Measurements from ENCODE around the gene ARL11.
A peak's percentile ranks its signal among the peaks of the same experiment; 100 is the strongest.
"Not testable (repeated sequence)": the region's sequence is repeated elsewhere in the genome, so short reads cannot be mapped to it uniquely, and the experiment has no call there.

The ARL11 gene

DNA sequence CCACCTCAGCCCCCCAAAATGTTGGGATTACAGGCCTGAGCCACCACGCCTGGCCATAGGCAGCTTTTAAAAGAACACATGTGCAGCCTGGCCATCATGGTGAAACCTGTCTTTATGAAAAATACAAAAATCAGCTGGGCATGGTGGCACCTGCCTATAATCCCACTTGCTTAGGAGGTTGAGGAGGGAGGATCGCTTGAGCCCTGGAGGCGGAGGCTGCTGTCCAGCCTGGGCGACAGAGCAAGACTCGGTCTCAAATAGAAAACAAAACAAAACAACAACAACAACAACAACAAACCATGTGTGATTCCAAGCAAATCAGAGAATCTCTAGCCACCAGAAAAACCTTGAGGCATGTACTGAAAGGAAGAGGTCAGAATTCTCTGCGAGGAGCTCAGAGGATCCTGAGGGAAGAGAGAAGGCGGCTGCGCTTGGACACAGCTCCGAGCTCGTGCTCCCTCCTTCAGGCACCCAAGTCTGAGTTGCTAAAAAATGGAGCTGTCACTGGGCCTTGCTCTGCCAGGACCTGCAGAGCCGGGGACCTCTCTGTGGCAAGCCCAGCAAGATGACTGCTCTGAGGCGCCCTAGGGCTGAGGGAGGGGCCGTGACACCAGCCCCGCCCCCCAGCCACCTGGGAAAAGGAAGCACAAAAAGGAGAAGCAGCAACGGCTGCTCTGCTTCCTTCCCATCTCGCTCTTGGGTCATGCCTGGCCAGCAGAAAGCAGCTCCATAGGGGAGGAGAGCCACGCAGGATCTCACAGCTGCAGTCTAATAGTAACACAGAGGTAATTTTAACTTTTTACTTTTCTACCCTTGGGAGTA lies at the start of gene ARL11:
Gene ARL11 (plus strand): TSS at position 677 of the 822 bp plus-strand sequence. CDS start 1,941 bp downstream, outside the sequence.
- DNase-seq (ENCODE audit: low read depth in 1 of 2, low spot score in 1 of 2), result peak in 1 of 2 donors; percentile 7

GRCh38 chr13:49579501-49579900 lies 48.8 kb upstream of the ARL11 start:
- no peak for DNase-seq (ENCODE audit: low read depth in 1 of 2, low spot score in 1 of 2)

GRCh38 chr13:49580980-49581680 lies 47.2 kb upstream of the ARL11 start:
- DNase-seq (ENCODE audit: low read depth in 1 of 2, low spot score in 1 of 2), result no peak

DNA sequence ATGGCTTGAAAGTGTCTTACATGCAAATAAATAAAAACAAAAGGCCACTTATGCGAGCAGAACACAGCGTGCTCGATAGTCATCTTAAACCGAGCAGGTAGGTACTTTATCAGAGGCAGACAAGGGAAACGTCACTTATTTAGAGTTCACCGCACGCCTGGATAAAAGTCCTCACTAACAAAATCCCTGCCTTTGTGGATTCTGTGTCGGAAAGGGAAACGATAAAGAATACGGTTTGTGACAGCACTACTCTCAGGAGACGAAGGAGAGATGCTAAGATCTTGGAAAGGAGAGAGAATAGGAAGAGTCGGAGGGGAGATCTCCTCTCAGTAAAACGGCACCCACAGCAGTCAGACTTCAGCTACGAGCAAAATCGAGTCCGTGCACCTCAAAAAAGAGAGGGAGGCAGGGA lies 43.5 kb upstream of the ARL11 start:
- no peak for DNase-seq (ENCODE audit: low read depth in 1 of 2, low spot score in 1 of 2)

- peak; percentile 39 to 59 for DNase-seq (ENCODE audit: low read depth in 1 of 2, low spot score in 1 of 2)
Measured at GRCh38 chr13:49585220-49586157, 42.8 kb upstream of the ARL11 start, which contains the start of gene RCBTB1. Gene RCBTB1 (minus strand): TSS chr13:49585558. CDS start chr13:49567279, 18,279 bp downstream.

DNA sequence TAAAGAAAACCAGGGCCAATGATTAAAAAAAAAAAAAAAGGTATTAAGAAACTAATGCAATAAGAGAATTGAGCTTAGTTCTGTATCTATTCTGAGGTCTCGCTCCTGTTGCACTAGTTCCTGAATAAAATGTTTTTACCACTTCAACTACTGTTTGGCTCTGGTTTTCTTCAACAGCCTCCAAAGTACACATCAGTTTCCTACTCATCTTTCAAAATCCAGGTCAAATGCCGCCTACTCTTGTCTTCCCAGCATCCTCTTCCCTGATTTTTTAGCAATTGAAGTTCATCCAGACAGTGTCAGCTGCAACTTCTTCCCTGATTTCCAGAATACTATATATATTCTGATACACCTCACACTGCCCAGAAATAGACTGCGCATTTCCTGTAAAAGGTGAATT lies 41.6 kb upstream of the ARL11 start:
- DNase-seq (ENCODE audit: low read depth in 1 of 2, low spot score in 1 of 2), result no peak

DNA sequence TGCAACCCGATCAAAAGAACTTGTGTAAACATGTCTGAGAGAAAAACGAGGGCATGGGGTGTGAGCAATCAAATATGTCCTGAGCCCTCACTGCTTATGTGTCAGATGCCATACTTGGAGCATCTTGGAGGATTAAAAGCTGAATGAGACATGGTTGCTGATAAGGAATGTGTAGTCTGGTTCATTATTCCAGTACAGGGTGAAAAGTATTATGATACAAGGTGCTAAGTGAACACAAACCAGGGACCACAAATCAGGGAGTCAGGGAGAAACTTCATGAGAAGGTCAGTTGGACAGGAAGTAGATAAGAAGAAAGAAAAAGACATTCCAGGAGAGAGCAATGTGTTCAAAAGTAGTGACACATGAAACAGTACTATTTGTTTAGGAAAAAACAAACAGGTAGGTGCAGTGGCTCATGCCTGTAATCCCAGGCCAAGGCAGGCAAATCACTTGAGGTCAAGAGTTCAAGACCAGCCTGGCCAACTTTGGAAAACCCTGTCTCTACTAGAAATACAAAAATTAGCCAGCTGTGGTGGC lies 40.9 kb upstream of the ARL11 start:
- no peak for DNase-seq (ENCODE audit: low read depth in 1 of 2, low spot score in 1 of 2)

GRCh38 chr13:49590714-49591113 lies 37.6 kb upstream of the ARL11 start:
- not testable (repeated sequence) for DNase-seq (ENCODE audit: low read depth in 1 of 2, low spot score in 1 of 2)

DNA sequence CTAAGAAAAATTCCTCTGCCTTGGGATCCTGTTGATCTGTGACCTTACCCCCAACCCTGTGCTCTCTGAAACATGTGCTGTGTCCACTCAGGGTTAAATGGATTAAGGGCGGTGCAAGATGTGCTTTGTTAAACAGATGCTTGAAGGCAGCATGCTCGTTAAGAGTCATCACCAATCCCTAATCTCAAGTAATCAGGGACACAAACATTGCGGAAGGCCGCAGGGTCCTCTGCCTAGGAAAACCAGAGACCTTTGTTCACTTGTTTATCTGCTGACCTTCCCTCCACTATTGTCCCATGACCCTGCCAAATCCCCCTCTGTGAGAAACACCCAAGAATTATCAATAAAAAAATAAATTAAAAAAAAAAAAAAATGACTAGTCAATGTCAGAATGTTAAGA lies 34.4 kb upstream of the ARL11 start:
- not testable (repeated sequence) for DNase-seq (ENCODE audit: low read depth in 1 of 2, low spot score in 1 of 2)

GRCh38 chr13:49594576-49594975 lies 33.7 kb upstream of the ARL11 start:
- DNase-seq (ENCODE audit: low read depth in 1 of 2, low spot score in 1 of 2), result no peak

- no peak for DNase-seq (ENCODE audit: low read depth in 1 of 2, low spot score in 1 of 2)
Measured at GRCh38 chr13:49596221-49596620, 32.1 kb upstream of the ARL11 start.

- no peak for DNase-seq (ENCODE audit: low read depth in 1 of 2, low spot score in 1 of 2)
Measured at GRCh38 chr13:49597043-49597641, 31.2 kb upstream of the ARL11 start.

DNA sequence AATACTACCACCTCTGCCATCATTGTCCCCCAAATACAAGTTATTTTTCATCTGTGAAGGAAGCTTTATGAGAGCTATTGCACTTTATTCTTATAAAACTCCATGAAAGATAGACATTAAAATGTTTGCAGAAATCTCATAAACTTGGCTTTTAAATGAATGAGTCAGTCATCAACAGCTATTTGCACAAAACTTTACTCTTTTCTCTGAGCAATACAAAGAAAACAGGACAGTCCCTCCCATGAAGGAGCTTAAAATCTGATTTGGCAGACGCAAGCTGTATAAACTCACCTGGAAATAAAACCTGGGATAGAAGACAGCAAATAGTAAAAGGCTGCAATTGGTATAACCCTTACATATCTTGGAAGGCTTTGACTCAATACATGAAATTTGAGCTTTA lies 26.3 kb upstream of the ARL11 start:
- no peak for DNase-seq (ENCODE audit: low read depth in 1 of 2, low spot score in 1 of 2)

GRCh38 chr13:49602615-49603014 lies 25.7 kb upstream of the ARL11 start:
- not testable (repeated sequence) for DNase-seq (ENCODE audit: low read depth in 1 of 2, low spot score in 1 of 2)

- DNase-seq (ENCODE audit: low read depth in 1 of 2, low spot score in 1 of 2), result no peak
Measured at GRCh38 chr13:49604570-49604969, 23.7 kb upstream of the ARL11 start.

DNA sequence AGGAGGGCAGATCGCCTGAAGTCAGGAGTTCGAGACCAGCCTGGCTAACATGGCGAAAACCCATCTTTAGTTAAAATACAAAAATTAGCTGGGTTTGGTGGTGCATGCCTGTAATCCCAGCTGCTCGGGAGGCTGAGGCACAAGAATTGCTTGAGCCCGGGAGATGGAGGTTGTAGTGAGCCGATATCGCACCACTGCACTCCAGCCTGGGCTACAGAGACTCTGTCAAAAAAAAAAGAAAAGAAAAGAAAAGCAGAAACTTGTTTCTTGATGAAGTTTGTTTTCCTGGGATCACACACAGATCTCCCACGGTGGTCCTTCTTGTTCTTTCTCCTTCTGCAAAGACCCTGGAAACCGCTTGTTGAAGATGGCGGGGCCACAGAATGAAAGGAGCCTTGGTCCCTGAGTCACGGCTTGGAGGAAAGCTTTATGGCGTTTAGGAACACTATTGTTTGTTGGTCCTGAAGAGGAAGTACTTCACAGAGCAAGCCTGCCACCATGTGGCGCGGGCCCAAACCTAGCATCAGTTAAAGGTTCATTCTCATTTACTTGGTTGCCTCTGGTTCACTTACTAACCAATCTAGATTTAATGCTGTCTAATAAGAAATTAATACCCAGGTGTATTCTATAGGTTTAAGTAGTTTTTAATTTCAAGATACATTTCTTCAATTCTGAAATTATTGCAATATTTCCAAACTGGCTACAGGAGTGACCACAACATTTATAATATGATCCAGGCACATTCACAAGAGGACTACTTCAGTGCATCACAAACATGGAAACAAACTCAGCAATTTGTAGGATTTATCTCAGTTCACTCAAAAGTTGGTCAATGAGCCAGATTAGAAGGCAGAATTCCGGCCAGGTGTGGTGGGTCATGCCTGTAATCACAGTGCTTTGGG lies 21.3 kb upstream of the ARL11 start:
- DNase-seq (ENCODE audit: low read depth in 1 of 2, low spot score in 1 of 2), result peak; percentile 57 to 67

GRCh38 chr13:49607761-49608160 lies 20.5 kb upstream of the ARL11 start:
- no peak for DNase-seq (ENCODE audit: low read depth in 1 of 2, low spot score in 1 of 2)

DNA sequence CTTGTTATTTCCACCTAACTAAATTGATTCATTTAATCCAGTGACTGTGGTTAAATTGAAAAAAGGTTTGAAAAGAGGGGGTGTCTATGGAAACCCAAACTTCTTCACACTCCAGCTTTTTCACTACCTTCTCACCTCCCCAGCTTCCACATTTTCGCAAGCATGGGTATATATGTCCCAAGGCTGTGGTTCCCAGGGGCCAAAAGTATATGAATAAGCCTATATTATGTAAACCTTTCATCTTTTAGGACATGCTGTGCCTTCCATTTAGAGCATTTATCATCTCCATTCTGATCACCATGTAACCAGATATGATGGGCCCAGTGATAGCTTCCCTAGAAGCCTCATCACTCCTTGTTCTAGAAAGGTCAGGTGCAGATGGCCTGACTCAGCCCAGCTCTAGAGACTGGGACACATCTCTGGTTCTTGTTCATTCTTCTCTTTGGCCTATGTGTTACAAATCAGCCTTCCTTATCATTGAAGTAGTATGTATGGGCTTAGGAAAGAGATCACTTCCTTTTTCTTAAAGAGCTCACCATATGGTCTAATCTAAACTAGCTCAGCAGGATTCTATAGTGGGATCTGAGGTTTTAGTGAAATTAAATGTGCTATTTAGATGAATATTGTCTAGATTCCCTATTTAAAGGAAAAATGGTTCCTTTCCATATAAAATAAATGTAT lies 19.5 kb upstream of the ARL11 start:
- no peak for DNase-seq (ENCODE audit: low read depth in 1 of 2, low spot score in 1 of 2)

GRCh38 chr13:49610176-49610575 lies 18.1 kb upstream of the ARL11 start:
- DNase-seq (ENCODE audit: low read depth in 1 of 2, low spot score in 1 of 2), result no peak

Data from activated T-helper 1 cell treated with anti-CD3 and anti-CD28 coated beads, Interleukin-2, amount 50 U/mL, for 16 hours (primary cell).